Endothelial cell of umbilical vein (primary cell): ENCODE data around the gene CAMSAP3.

ENCODE experiments used
- EZH2 ChIP-seq: IDR thresholded peaks from 2 replicates; pipeline ENCODE4 v1.6.1; 2012; ENCODE audit warnings: borderline replicate concordance, low read depth, mild to moderate bottlenecking, moderate library complexity, low read length, inconsistent platforms; ENCODE audit not compliant: severe bottlenecking
- MAX ChIP-seq: IDR thresholded peaks from 2 replicates; pipeline ENCODE4 v1.6.1; 2011; ENCODE audit not compliant: insufficient read depth, insufficient read length
- POLR2A ChIP-seq: IDR thresholded peaks from 2 replicates; pipeline ENCODE4 v1.6.1; 2012; ENCODE audit warnings: low read depth, mild to moderate bottlenecking, control low read depth, low read length
- POLR2AphosphoS5 ChIP-seq: IDR thresholded peaks from 2 replicates; pipeline ENCODE4 v1.6.1; 2012; ENCODE audit warnings: low read depth, mild to moderate bottlenecking, control low read depth, low read length, moderate library complexity; ENCODE audit not compliant: insufficient read depth
- TF ChIP-seq, protein P1 (sequence below), 2 donors: IDR thresholded peaks; 1 replicate in 1 of 2; 2 replicates in 1 of 2; pipeline ENCODE4 v1.5.1; 2011; ENCODE audit warnings: low read length in 2 of 2, mild to moderate bottlenecking in 2 of 2, moderate library complexity in 2 of 2, control low read depth in 1 of 2, inconsistent platforms in 1 of 2, low read depth in 1 of 2; ENCODE audit not compliant: insufficient read depth in 1 of 2; ENCODE audit errors: extremely low read depth in 1 of 2

GRCh38 chr19:7552781-7553180 lies 42.9 kb upstream of the CAMSAP3 start:
- TF ChIP-seq, protein P1, sequence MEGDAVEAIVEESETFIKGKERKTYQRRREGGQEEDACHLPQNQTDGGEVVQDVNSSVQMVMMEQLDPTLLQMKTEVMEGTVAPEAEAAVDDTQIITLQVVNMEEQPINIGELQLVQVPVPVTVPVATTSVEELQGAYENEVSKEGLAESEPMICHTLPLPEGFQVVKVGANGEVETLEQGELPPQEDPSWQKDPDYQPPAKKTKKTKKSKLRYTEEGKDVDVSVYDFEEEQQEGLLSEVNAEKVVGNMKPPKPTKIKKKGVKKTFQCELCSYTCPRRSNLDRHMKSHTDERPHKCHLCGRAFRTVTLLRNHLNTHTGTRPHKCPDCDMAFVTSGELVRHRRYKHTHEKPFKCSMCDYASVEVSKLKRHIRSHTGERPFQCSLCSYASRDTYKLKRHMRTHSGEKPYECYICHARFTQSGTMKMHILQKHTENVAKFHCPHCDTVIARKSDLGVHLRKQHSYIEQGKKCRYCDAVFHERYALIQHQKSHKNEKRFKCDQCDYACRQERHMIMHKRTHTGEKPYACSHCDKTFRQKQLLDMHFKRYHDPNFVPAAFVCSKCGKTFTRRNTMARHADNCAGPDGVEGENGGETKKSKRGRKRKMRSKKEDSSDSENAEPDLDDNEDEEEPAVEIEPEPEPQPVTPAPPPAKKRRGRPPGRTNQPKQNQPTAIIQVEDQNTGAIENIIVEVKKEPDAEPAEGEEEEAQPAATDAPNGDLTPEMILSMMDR (IDR thresholded peaks at IDR 0.05; ENCODE audit: extremely low read depth in 1 of 2, insufficient read depth in 1 of 2, low read depth in 1 of 2, low read length in 2 of 2): no peak
- no peak for TF ChIP-seq MAX
- TF ChIP-seq POLR2AphosphoS5: no peak
- TF ChIP-seq POLR2A: no peak
- no peak for TF ChIP-seq EZH2
